ENCODE measurements around the gene SLC5A9. TPM values are rescaled to one million over a fixed set of nuclear protein-coding genes. Genes with fewer than 3 reads are reported as not detected.
"Not testable (repeated sequence)": the region's sequence is repeated elsewhere in the genome, so short reads cannot be mapped to it uniquely, and the experiment has no call there.

The SLC5A9 gene
- total and polyA plus RNA-seq, 10 of the 15 experiments (the other 5 are each of a cell fraction or from before 2014, with no cell fraction given), result 0.03 TPM; not detected in 9

GRCh38 chr1:48292706-48293105, 70.2 kb downstream of the SLC5A9 start:
- SMC1A ChIA-PET (ENCODE audit: uncharacterized antibody, unreplicated experiment), result no interaction called here
- POLR2A ChIA-PET, result no interaction called here
- no peaks in the 10 kb centered on the region for H3K4me1 ChIP-seq (ENCODE audit: control insufficient read depth, insufficient read depth, low read length)
- CTCF ChIA-PET, result no interaction called here
- RAD21 ChIA-PET (ENCODE audit: unreplicated experiment), result no interaction called here
- intact Hi-C loops (cut with micrococcal nuclease; ENCODE audit: unreplicated experiment), result no loop called here
- H3K4me2 ChIP-seq (ENCODE audit: control insufficient read depth, insufficient read depth), result no peak overlapping the region
- in situ Hi-C loops (cut with MboI), result no loop called here
- no peaks in the 10 kb centered on the region for H4K20me1 ChIP-seq (ENCODE audit: control insufficient read depth, insufficient read depth)
- H3K36me3 ChIP-seq (ENCODE audit: control insufficient read depth in 2 of 2, insufficient read depth in 2 of 2, low read length in 1 of 2), result no peaks in the 10 kb centered on the region
- FAIRE-seq, result no peak
- H2AFZ ChIP-seq (ENCODE audit: control insufficient read depth, low read depth, low read length), result no peak overlapping the region
- no peak overlapping the region for H3K4me3 ChIP-seq
- H3K79me2 ChIP-seq (ENCODE audit: control insufficient read depth, insufficient read depth, low read length), result no peaks in the 10 kb centered on the region
- 7% methylated on average over 5 of the region's 5 CpGs for whole genome bisulfite sequencing (ENCODE audit: insufficient coverage, insufficient replicate concordance, low lambda C conversion rate, missing lambda C conversion rate)
- no peak for DNase-seq (ENCODE audit: low read depth, low spot score)
- no peaks in the 10 kb centered on the region for H3K27me3 ChIP-seq (replicated peaks in 1 of 2; ENCODE audit: control insufficient read depth in 2 of 2, insufficient read depth in 2 of 2, low read length in 1 of 2)
- no TSS peak for BruUV-seq (replicated peaks)
- H3K27ac ChIP-seq (ENCODE audit: control insufficient read depth, insufficient read depth), result no peak overlapping the region
- H3K9me3 ChIP-seq (replicated peaks; ENCODE audit: control insufficient read depth, insufficient read depth, low read length), result no peaks in the 10 kb centered on the region
- no peak overlapping the region for H3K9ac ChIP-seq (ENCODE audit: control insufficient read depth, insufficient read depth, low read length)
- TF ChIP-seq POLR2A (IDR thresholded peaks at IDR 0.05; ENCODE audit: low read depth, low read length), result no peak
- TF ChIP-seq DPF2 (IDR thresholded peaks at IDR 0.05), result no peak
- no peak for TF ChIP-seq ZNF592 (IDR thresholded peaks at IDR 0.05)
- no peak for TF ChIP-seq TCF3 (IDR thresholded peaks at IDR 0.05; ENCODE audit: borderline replicate concordance, insufficient read depth, low read depth, low read length)
- TF ChIP-seq FOS (IDR thresholded peaks at IDR 0.05; ENCODE audit: borderline replicate concordance, extremely low read depth, insufficient read length), result no peak
- no peak for TF ChIP-seq MTA3 (IDR thresholded peaks at IDR 0.05; ENCODE audit: borderline replicate concordance, low read length)
- TF ChIP-seq RFX5 (IDR thresholded peaks at IDR 0.05; ENCODE audit: low read depth, low read length), result no peak
- TF ChIP-seq USF1 (IDR thresholded peaks at IDR 0.05; ENCODE audit: borderline replicate concordance, extremely low read length, insufficient read depth, low read depth, low read length), result no peak
- ATAC-seq, result no peak

- 14% methylated on average over 6 of the region's 6 CpGs for WGBS (ENCODE audit: insufficient coverage, insufficient replicate concordance, low lambda C conversion rate, missing lambda C conversion rate)
- POLR2A ChIA-PET; H3K4me3 ChIP-seq; H3K4me1 ChIP-seq (ENCODE audit: control insufficient read depth, insufficient read depth, low read length); H4K20me1 ChIP-seq (ENCODE audit: control insufficient read depth, insufficient read depth); CTCF ChIA-PET; intact Hi-C loops (cut with micrococcal nuclease; ENCODE audit: unreplicated experiment); H3K27me3 ChIP-seq (replicated peaks in 1 of 2; ENCODE audit: control insufficient read depth in 2 of 2, insufficient read depth in 2 of 2, low read length in 1 of 2); in situ Hi-C loops (cut with MboI); SMC1A ChIA-PET (ENCODE audit: uncharacterized antibody, unreplicated experiment); H3K27ac ChIP-seq (ENCODE audit: control insufficient read depth, insufficient read depth); FAIRE-seq; H2AFZ ChIP-seq (ENCODE audit: control insufficient read depth, low read depth, low read length); H3K9ac ChIP-seq (ENCODE audit: control insufficient read depth, insufficient read depth, low read length); H3K36me3 ChIP-seq (ENCODE audit: control insufficient read depth in 2 of 2, insufficient read depth in 2 of 2, low read length in 1 of 2); BruUV-seq (replicated peaks); DNase-seq (ENCODE audit: low read depth, low spot score); H3K79me2 ChIP-seq (ENCODE audit: control insufficient read depth, insufficient read depth, low read length); H3K9me3 ChIP-seq (replicated peaks; ENCODE audit: control insufficient read depth, insufficient read depth, low read length); ATAC-seq; H3K4me2 ChIP-seq (ENCODE audit: control insufficient read depth, insufficient read depth): not testable (repeated sequence)
- RAD21 ChIA-PET (ENCODE audit: unreplicated experiment), result interaction anchor here (0.6 kb wide), 1 partner anchor 205 kb away, joined by 3 read pairs; no protein-coding TSS in a partner anchor
These were observed 71.6 kb downstream of the SLC5A9 start for GRCh38 chr1:48294094-48294493.
